DMS114 treated with DMSO at 0.1 percent for 48 hours (cell line): Measurements from ENCODE around the gene PCDHB11.
"Not testable (repeated sequence)": the region's sequence is repeated elsewhere in the genome, so short reads cannot be mapped to it uniquely, and the experiment has no call there.

Experiments used
- DNase-seq: peaks from one replicate; lab custom pipeline; 2025; ENCODE audit not compliant: unreplicated experiment; lab: John Stamatoyannopoulos, UW

PCDHB11 gene

DNA sequence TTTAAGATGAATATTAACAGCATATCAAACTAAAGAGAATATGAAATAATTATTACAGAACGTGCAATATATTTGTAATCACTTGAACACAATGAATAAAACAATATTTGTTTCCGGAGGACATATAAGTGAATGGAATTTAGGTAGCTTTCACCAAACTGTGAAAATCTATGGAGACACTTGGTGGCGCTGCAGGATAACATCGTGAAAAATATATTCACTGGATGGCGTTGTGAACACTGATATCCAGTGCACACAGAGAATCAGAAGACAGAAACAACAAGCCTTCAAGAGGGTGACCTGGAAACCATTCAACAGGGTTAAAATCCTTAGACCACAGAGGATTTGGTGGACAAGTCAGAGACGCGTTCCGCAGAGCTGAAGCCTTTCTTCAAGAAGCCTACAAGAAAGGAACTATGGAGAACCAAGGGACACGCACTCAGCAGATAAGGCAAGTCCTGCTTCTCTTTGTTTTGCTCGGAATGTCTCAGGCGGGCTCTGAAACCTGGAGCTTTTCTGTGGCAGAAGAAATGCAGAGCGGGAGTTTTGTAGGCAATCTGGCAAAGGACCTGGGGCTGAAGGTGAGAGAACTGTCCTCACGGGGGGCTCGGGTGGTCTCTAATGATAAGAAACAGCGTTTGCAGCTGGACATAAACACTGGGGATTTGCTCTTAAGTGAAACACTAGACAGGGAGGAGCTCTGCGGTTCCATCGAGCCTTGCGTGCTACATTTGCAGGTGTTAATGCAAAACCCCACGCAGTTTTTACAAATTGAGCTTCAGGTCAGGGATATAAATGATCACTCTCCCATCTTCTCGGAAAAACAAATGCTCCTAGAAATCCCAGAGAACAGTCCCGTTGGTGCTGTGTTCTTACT lies at the start of gene PCDHB11:
Gene PCDHB11 (plus strand): TSS at position 269 of the 877 bp plus-strand sequence. CDS start 148 bp downstream, at position 417.
- DNase-seq, result peak; percentile 76

GRCh38 chr5:141149812-141150211 lies 49.6 kb upstream of the PCDHB11 start, which contains the start of gene PCDHB6:
Gene PCDHB6 (plus strand): TSS chr5:141150057. CDS start chr5:141150258, 201 bp downstream.
- peak; percentile 16 for DNase-seq

GRCh38 chr5:141150224-141150992 lies 49.0 kb upstream of the PCDHB11 start:
- no peak for DNase-seq

GRCh38 chr5:141150993-141151325 lies 48.5 kb upstream of the PCDHB11 start:
- DNase-seq, result no peak

GRCh38 chr5:141151632-141152031 lies 47.8 kb upstream of the PCDHB11 start:
- not testable (repeated sequence) for DNase-seq

GRCh38 chr5:141152096-141152495 lies 47.3 kb upstream of the PCDHB11 start:
- DNase-seq, result not testable (repeated sequence)

GRCh38 chr5:141155540-141156374 lies 43.7 kb upstream of the PCDHB11 start:
- DNase-seq, result no peak

- not testable (repeated sequence) for DNase-seq
Measured at GRCh38 chr5:141157356-141157755, 42.1 kb upstream of the PCDHB11 start.

DNA sequence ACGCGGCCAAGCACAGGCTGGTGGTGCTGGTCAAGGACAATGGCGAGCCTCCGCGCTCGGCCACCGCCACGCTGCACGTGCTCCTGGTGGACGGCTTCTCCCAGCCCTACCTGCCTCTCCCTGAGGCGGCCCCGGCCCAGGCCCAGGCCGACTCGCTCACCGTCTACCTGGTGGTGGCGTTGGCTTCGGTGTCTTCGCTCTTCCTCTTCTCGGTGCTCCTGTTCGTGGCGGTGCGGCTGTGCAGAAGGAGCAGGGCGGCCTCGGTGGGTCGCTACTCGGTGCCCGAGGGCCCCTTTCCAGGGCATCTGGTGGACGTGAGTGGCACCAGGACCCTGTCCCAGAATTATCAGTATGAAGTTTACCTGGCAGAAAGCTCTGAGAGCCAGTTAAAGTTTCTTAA lies 41.5 kb upstream of the PCDHB11 start:
- DNase-seq, result not testable (repeated sequence)

DNA sequence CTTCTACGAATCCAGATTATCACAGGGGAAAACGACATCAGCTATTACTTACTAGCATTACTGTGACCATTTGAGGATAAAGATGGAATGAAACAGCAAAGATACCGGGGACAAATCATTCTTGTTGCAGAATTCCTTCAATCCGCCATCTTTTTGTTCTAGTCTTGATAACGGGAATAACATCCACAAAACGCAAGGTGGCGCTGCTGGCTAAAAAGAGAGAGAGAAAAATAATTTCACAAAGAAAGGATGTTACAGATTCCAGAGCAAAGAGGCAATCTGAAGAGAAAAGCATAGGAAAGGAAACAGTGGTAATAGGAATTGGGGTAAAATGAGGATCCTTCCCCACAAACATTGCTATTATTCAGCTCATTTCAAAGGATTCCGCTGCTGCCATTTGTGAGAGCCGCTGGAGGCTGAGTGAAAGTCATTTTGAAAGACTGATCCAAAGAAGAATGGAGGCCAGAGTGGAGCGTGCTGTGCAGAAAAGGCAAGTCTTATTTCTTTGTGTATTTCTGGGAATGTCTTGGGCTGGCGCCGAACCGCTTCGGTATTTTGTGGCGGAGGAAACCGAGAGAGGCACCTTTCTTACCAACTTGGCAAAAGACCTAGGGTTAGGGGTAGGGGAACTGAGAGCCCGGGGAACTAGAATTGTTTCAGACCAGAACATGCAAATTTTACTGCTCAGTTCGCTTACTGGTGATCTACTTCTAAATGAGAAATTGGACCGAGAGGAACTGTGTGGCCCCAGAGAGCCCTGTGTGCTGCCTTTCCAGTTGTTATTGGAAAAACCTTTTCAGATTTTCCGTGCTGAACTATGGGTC lies 26.8 kb upstream of the PCDHB11 start, which contains the start of gene PCDHB7:
Gene PCDHB7 (plus strand): TSS at position 264 of the 824 bp plus-strand sequence. CDS start 192 bp downstream, at position 456.
- DNase-seq, result no peak

- DNase-seq, result not testable (repeated sequence)
Measured at GRCh38 chr5:141174291-141175104, 24.9 kb upstream of the PCDHB11 start.

- DNase-seq, result no peak
Measured at GRCh38 chr5:141175933-141176332, 23.5 kb upstream of the PCDHB11 start.

- DNase-seq, result peak; percentile 79
Measured at GRCh38 chr5:141177577-141178191, 21.7 kb upstream of the PCDHB11 start, which contains the start of gene PCDHB8. Gene PCDHB8 (plus strand): TSS chr5:141177790. CDS start chr5:141178035, 245 bp downstream.

GRCh38 chr5:141179371-141179770 lies 20.1 kb upstream of the PCDHB11 start:
- DNase-seq, result not testable (repeated sequence)

GRCh38 chr5:141179876-141180275 lies 19.6 kb upstream of the PCDHB11 start:
- not testable (repeated sequence) for DNase-seq

GRCh38 chr5:141180313-141180712 lies 19.1 kb upstream of the PCDHB11 start:
- no peak for DNase-seq

- peak; percentile 34 for DNase-seq
Measured at GRCh38 chr5:141182248-141182647, 17.2 kb upstream of the PCDHB11 start, which contains the start of gene PCDHB16. Gene PCDHB16 (plus strand): TSS chr5:141182387. CDS start chr5:141182560, 173 bp downstream.

GRCh38 chr5:141184117-141184855 lies 15.1 kb upstream of the PCDHB11 start:
- DNase-seq, result not testable (repeated sequence)
